Measurements from ENCODE around the gene MAPK8IP3.

Gene MAPK8IP3

GRCh38 chr16:1674306-1674705 lies 31.7 kb upstream of the MAPK8IP3 start:
- H2BK15ac ChIP-seq (replicated peaks; ENCODE audit: low read depth), result no peak overlapping the region
- H2BK5ac ChIP-seq (ENCODE audit: low read length), result no peak overlapping the region
- H3K79me1 ChIP-seq (ENCODE audit: low read length), result peaks cover 2% of the 10 kb centered on the region
- H3K4me3 ChIP-seq (ENCODE audit: low read length), result no peak overlapping the region
- no peak overlapping the region for H2BK120ac ChIP-seq (ENCODE audit: low read depth, low read length)
- no peak overlapping the region for H3K9ac ChIP-seq (ENCODE audit: low read length)
- H4K5ac ChIP-seq (ENCODE audit: low read length), result no peak overlapping the region
- DNase-seq, result no peak
- no peak overlapping the region for H3K4me2 ChIP-seq (ENCODE audit: low read length)
- H3K18ac ChIP-seq (ENCODE audit: low read length), result no peak overlapping the region
- no peak overlapping the region for H3K56ac ChIP-seq (ENCODE audit: low read length)
- H3K4me1 ChIP-seq (ENCODE audit: control insufficient read depth, low read depth, low read length), result no peaks in the 10 kb centered on the region
- H4K8ac ChIP-seq (ENCODE audit: low read depth, low read length), result no peak overlapping the region
- peaks cover 10% of the 10 kb centered on the region for H3K79me2 ChIP-seq (ENCODE audit: control insufficient read depth, insufficient read depth, low read length)
- peaks cover 7% of the 10 kb centered on the region for H3K36me3 ChIP-seq (ENCODE audit: control insufficient read depth, insufficient read depth, low read length)
- no peak overlapping the region for H3K23ac ChIP-seq (ENCODE audit: low read length)
- no peak overlapping the region for H3K27ac ChIP-seq (ENCODE audit: low read depth, low read length)
- no peak overlapping the region for H3K4ac ChIP-seq (ENCODE audit: low read depth, low read length)
- no CpG with 5 or more reads among the region's 7 CpGs for whole genome bisulfite sequencing (ENCODE audit: extremely low coverage, insufficient coverage, low lambda C conversion rate)
- no peaks in the 10 kb centered on the region for H3K27me3 ChIP-seq (ENCODE audit: insufficient read depth, low read length, poor library complexity)
- no peak overlapping the region for H2AK5ac ChIP-seq (ENCODE audit: low read length)

DNA sequence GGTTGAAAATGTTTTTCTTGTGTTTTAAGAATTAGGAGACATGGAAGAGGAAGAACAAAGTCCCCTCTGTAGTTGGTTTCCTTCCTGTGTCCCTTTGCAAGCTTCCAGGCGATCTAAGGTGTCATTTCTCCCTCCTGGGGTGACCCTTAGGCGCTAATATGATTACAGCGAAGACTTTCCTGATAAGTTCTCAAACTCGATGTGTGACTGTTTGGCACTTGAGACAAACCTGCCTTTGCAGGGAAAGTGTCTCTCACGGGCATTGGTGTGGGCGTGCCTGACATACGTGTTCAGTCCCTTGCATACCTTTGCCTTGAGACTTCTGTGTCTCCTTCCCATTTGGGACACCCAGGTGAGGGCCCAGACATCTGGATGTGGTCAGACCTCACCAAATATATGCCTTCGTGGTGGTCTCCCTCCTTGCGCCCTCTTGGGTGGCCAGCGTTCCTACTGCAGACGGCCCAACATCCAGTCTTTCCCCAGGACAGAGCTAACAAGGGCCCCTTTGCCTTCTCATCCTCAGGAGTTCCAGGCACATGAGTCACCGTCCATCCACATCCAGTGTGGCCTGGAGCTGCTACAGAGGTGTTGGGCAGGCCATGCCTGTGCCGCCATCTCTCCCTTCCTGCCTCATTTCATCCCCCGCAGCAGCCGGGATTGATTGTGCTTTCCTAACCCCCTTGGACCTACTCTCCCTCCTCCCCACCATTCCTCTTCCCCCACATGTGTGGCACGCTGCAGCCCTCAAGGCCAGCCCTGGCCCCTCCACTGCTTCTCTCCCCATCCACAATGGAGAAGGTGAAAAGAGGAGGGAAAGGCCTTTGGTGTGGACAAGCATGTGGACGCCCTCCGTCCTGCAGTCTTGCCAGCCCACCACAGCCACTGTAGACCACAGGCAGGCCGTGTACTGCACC lies 31.0 kb upstream of the MAPK8IP3 start:
- DNase-seq, result peak; percentile 55
- WGBS (ENCODE audit: extremely low coverage, insufficient coverage, low lambda C conversion rate), result no CpG with 5 or more reads among the region's 19 CpGs
- H3K9ac ChIP-seq (ENCODE audit: low read length), result no peak overlapping the region
- no peak overlapping the region for H3K23ac ChIP-seq (ENCODE audit: low read length)
- H3K18ac ChIP-seq (ENCODE audit: low read length), result no peak overlapping the region
- no peak overlapping the region for H3K56ac ChIP-seq (ENCODE audit: low read length)
- H2AK5ac ChIP-seq (ENCODE audit: low read length), result no peak overlapping the region
- H3K27me3 ChIP-seq (ENCODE audit: insufficient read depth, low read length, poor library complexity), result no peaks in the 10 kb centered on the region
- H3K79me2 ChIP-seq (ENCODE audit: control insufficient read depth, insufficient read depth, low read length), result peaks cover 17% of the 10 kb centered on the region
- H3K4me2 ChIP-seq (ENCODE audit: low read length), result no peak overlapping the region
- peaks cover 5% of the 10 kb centered on the region for H3K36me3 ChIP-seq (ENCODE audit: control insufficient read depth, insufficient read depth, low read length)
- H2BK15ac ChIP-seq (replicated peaks; ENCODE audit: low read depth), result no peak overlapping the region
- no peak overlapping the region for H3K4me3 ChIP-seq (ENCODE audit: low read length)
- H4K5ac ChIP-seq (ENCODE audit: low read length), result no peak overlapping the region
- H3K27ac ChIP-seq (ENCODE audit: low read depth, low read length), result no peak overlapping the region
- H3K4me1 ChIP-seq (ENCODE audit: control insufficient read depth, low read depth, low read length), result no peaks in the 10 kb centered on the region
- no peak overlapping the region for H4K8ac ChIP-seq (ENCODE audit: low read depth, low read length)
- H3K79me1 ChIP-seq (ENCODE audit: low read length), result peaks cover 2% of the 10 kb centered on the region
- no peak overlapping the region for H3K4ac ChIP-seq (ENCODE audit: low read depth, low read length)
- no peak overlapping the region for H2BK5ac ChIP-seq (ENCODE audit: low read length)
- no peak overlapping the region for H2BK120ac ChIP-seq (ENCODE audit: low read depth, low read length)

DNA sequence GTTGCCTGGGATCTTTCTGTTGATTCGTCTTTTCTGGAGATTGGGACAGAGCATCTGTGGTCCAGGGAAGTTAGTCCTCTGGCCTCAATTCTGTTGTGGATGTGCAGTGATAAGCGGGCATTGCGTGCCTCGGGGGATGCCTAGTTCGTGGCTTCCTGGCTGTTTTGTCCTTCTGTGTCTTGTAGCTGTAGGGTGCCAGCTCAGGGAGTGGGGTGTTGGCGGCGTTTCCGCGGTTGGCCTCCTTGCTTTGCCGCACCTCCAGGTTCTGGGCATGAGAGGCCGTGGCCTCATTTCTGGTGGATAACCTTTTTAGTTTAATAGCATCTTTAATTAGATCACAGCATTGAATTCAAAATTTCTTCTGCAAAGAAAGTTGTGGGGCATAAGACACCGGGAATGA lies 29.3 kb upstream of the MAPK8IP3 start:
- no peak overlapping the region for H3K4ac ChIP-seq (ENCODE audit: low read depth, low read length)
- H2AK5ac ChIP-seq (ENCODE audit: low read length), result no peak overlapping the region
- H2BK15ac ChIP-seq (replicated peaks; ENCODE audit: low read depth), result no peak overlapping the region
- H3K27me3 ChIP-seq (ENCODE audit: insufficient read depth, low read length, poor library complexity), result no peaks in the 10 kb centered on the region
- no peak overlapping the region for H4K5ac ChIP-seq (ENCODE audit: low read length)
- no peak overlapping the region for H4K8ac ChIP-seq (ENCODE audit: low read depth, low read length)
- WGBS (ENCODE audit: extremely low coverage, insufficient coverage, low lambda C conversion rate), result no CpG with 5 or more reads among the region's 12 CpGs
- no peak overlapping the region for H2BK120ac ChIP-seq (ENCODE audit: low read depth, low read length)
- no peak overlapping the region for H2BK5ac ChIP-seq (ENCODE audit: low read length)
- no peak overlapping the region for H3K4me2 ChIP-seq (ENCODE audit: low read length)
- H3K4me3 ChIP-seq (ENCODE audit: low read length), result no peak overlapping the region
- no peak overlapping the region for H3K56ac ChIP-seq (ENCODE audit: low read length)
- H3K4me1 ChIP-seq (ENCODE audit: control insufficient read depth, low read depth, low read length), result no peaks in the 10 kb centered on the region
- no peak overlapping the region for H3K23ac ChIP-seq (ENCODE audit: low read length)
- peaks cover 4% of the 10 kb centered on the region for H3K79me1 ChIP-seq (ENCODE audit: low read length)
- DNase-seq, result no peak
- H3K36me3 ChIP-seq (ENCODE audit: control insufficient read depth, insufficient read depth, low read length), result peaks cover 4% of the 10 kb centered on the region
- H3K18ac ChIP-seq (ENCODE audit: low read length), result no peak overlapping the region
- no peak overlapping the region for H3K9ac ChIP-seq (ENCODE audit: low read length)
- no peak overlapping the region for H3K27ac ChIP-seq (ENCODE audit: low read depth, low read length)
- peaks cover 34% of the 10 kb centered on the region for H3K79me2 ChIP-seq (ENCODE audit: control insufficient read depth, insufficient read depth, low read length)

DNA sequence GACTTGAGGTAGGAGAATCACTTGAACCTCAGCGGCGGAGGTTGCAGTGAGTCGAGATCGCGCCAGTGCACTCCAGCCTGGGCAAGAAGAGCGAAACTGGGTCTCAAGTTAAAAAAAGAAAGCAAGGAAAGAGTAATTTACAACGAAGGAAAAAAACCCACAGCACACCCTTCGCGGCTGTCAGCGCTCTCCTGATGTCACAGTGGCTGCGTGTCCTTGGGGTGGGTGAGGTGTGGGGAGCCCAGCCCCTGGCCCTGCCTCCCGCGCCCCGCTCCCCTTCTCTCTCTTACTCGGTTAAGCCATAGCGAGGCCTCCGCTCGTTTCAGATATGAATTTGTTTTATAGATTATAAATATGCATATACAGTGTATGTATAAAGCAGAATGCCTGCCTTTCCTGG lies 28.7 kb upstream of the MAPK8IP3 start:
- H4K5ac ChIP-seq (ENCODE audit: low read length), result no peak overlapping the region
- peaks cover 39% of the 10 kb centered on the region for H3K79me2 ChIP-seq (ENCODE audit: control insufficient read depth, insufficient read depth, low read length)
- no peak overlapping the region for H3K56ac ChIP-seq (ENCODE audit: low read length)
- H3K4me2 ChIP-seq (ENCODE audit: low read length), result no peak overlapping the region
- H3K36me3 ChIP-seq (ENCODE audit: control insufficient read depth, insufficient read depth, low read length), result peaks cover 4% of the 10 kb centered on the region
- peaks cover 4% of the 10 kb centered on the region for H3K79me1 ChIP-seq (ENCODE audit: low read length)
- H3K18ac ChIP-seq (ENCODE audit: low read length), result no peak overlapping the region
- no peak overlapping the region for H3K27ac ChIP-seq (ENCODE audit: low read depth, low read length)
- no peak overlapping the region for H2BK5ac ChIP-seq (ENCODE audit: low read length)
- H2BK15ac ChIP-seq (replicated peaks; ENCODE audit: low read depth), result no peak overlapping the region
- H3K4ac ChIP-seq (ENCODE audit: low read depth, low read length), result no peak overlapping the region
- H2BK120ac ChIP-seq (ENCODE audit: low read depth, low read length), result no peak overlapping the region
- no peaks in the 10 kb centered on the region for H3K27me3 ChIP-seq (ENCODE audit: insufficient read depth, low read length, poor library complexity)
- DNase-seq, result no peak
- no peak overlapping the region for H3K9ac ChIP-seq (ENCODE audit: low read length)
- no peaks in the 10 kb centered on the region for H3K4me1 ChIP-seq (ENCODE audit: control insufficient read depth, low read depth, low read length)
- H3K23ac ChIP-seq (ENCODE audit: low read length), result no peak overlapping the region
- no peak overlapping the region for H4K8ac ChIP-seq (ENCODE audit: low read depth, low read length)
- no peak overlapping the region for H2AK5ac ChIP-seq (ENCODE audit: low read length)
- no CpG with 5 or more reads among the region's 18 CpGs for WGBS (ENCODE audit: extremely low coverage, insufficient coverage, low lambda C conversion rate)
- no peak overlapping the region for H3K4me3 ChIP-seq (ENCODE audit: low read length)

DNA sequence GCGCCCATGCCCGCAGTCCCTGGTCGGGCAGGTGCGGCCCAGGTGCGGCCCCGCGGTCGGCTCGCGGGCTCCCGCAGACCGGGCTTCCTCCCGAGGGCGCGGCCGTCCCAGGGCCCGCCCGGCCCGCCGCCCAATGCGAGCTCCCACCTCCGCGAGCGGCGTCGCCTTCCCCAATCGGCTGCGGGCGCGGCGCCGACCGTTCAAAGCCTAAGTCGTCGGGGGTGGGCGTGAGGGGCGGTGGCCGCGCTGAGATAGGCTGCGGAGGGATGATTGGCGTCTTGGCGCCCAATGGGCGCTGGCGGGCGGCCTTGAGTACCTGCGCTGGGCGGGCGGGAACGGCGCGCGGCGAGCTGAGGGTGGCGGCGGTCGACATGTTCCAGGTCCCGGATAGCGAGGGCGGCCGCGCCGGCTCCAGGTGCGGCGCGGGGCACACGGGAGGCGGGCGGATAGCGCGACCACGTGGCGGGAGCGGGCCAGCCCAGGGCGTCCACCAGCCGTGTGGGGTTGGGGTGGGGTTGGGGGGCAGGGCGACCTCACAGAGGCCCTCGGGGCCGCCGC lies 28.0 kb upstream of the MAPK8IP3 start, which contains the start of gene JPT2:
Gene JPT2, plus strand, starts transcription at position 338 of the 558 bp plus-strand sequence. Its CDS starts 34 bp downstream, at position 372.
- Histone ChIP-seq H3K4me2 (ENCODE audit: low read length) (peak within 1 kb of the TSS; percentile 94), H3K23ac (ENCODE audit: low read length) (peak within 1 kb of the TSS; percentile 95), H4K5ac (ENCODE audit: low read length) (no peak within 1 kb of the TSS), H3K79me1 (ENCODE audit: low read length) (peaks cover 4% of the 10 kb centered on the region), H3K9ac (ENCODE audit: low read length) (peak within 1 kb of the TSS; percentile 89), H3K79me2 (ENCODE audit: control insufficient read depth, insufficient read depth, low read length) (peaks cover 45% of the 10 kb centered on the region), H4K8ac (ENCODE audit: low read depth, low read length) (no peak within 1 kb of the TSS), H3K4ac (ENCODE audit: low read depth, low read length) (peak within 1 kb of the TSS; percentile 98), H3K27ac (ENCODE audit: low read depth, low read length) (peak within 1 kb of the TSS; percentile 57), H3K18ac (ENCODE audit: low read length) (peak within 1 kb of the TSS; percentile 96), H3K4me1 (ENCODE audit: control insufficient read depth, low read depth, low read length) (no peaks in the 10 kb centered on the region), H2BK120ac (ENCODE audit: low read depth, low read length) (peak within 1 kb of the TSS; percentile 6), H2BK5ac (ENCODE audit: low read length) (peak within 1 kb of the TSS; percentile 39), H3K56ac (ENCODE audit: low read length) (peak within 1 kb of the TSS; percentile 93), H3K4me3 (ENCODE audit: low read length) (peak within 1 kb of the TSS; percentile 78), H2AK5ac (ENCODE audit: low read length) (peak within 1 kb of the TSS; percentile 90), H2BK15ac (replicated peaks; ENCODE audit: low read depth) (no peak within 1 kb of the TSS), H3K36me3 (ENCODE audit: control insufficient read depth, insufficient read depth, low read length) (peaks cover 4% of the 10 kb centered on the region), H3K27me3 (ENCODE audit: insufficient read depth, low read length, poor library complexity) (no peaks in the 10 kb centered on the region)
- DNase-seq, result peak; percentile 99
- no CpG with 5 or more reads among the region's 79 CpGs for WGBS (ENCODE audit: extremely low coverage, insufficient coverage, low lambda C conversion rate)
